GM18861 (cell line): ENCODE data around the gene GDF11.

Source experiments
- ATAC-seq: cut with Tn5 transposase; IDR thresholded peaks from one replicate; pipeline ENCODE4 v1.9.1; 2021; ENCODE audit not compliant: unreplicated experiment

GDF11 gene

GRCh38 chr12:55780685-55781084 lies 37.8 kb downstream of the GDF11 start:
- ATAC-seq = no peak

- no peak for ATAC-seq
Measured at GRCh38 chr12:55788546-55788945, 45.6 kb downstream of the GDF11 start.

- ATAC-seq = no peak
Measured at GRCh38 chr12:55789171-55789570, 46.2 kb downstream of the GDF11 start.

- ATAC-seq = no peak
Measured at GRCh38 chr12:55789893-55790292, 47.0 kb downstream of the GDF11 start.

GRCh38 chr12:55795950-55796349 lies 53.0 kb downstream of the GDF11 start:
- ATAC-seq = no peak

GRCh38 chr12:55797068-55797467 lies 54.1 kb downstream of the GDF11 start:
- ATAC-seq = no peak

- no peak for ATAC-seq
Measured at GRCh38 chr12:55797550-55797949, 54.6 kb downstream of the GDF11 start.
